Measurements from ENCODE around the gene SKOR1. TPM values are rescaled to one million over a fixed set of nuclear protein-coding genes. Genes with fewer than 3 reads are reported as not detected.

The SKOR1 gene
- total and polyA plus RNA-seq, 2 of the 8 experiments (the other 6 are each of a cell fraction or from before 2014, with no cell fraction given): 0.03 to 0.11 TPM

GRCh38 chr15:67779549-67780111 lies 45.7 kb upstream of the SKOR1 start (continued):
- TF ChIP-seq RNF2 (IDR thresholded peaks at IDR 0.05; ENCODE audit: borderline replicate concordance, low read depth, low read length, missing control alignments, poor library complexity, severe bottlenecking) (no peak), HDAC6 (IDR thresholded peaks at IDR 0.05; ENCODE audit: low read depth, low read length) (no peak), TCF12 (IDR thresholded peaks at IDR 0.05; ENCODE audit: low read depth, low read length) (no peak), TBP (IDR thresholded peaks at IDR 0.05; ENCODE audit: low read depth, low read length) (no peak), GTF2F1 (IDR thresholded peaks at IDR 0.05; ENCODE audit: borderline replicate concordance, low read depth, low read length) (no peak), KDM5A (IDR thresholded peaks at IDR 0.05; ENCODE audit: low read length) (no peak), NRF1 (IDR thresholded peaks at IDR 0.05; ENCODE audit: low read depth, low read length) (no peak), POLR2AphosphoS5 (IDR thresholded peaks at IDR 0.05; ENCODE audit: low read depth, low read length) (no peak)
